ENCODE measurements around the gene CRAMP1. TPM values are rescaled to one million over a fixed set of nuclear protein-coding genes. Genes with fewer than 3 reads are reported as not detected.

The CRAMP1 gene
- total RNA-seq, 1 donor from 2014 or later = 12.3 TPM

DNA sequence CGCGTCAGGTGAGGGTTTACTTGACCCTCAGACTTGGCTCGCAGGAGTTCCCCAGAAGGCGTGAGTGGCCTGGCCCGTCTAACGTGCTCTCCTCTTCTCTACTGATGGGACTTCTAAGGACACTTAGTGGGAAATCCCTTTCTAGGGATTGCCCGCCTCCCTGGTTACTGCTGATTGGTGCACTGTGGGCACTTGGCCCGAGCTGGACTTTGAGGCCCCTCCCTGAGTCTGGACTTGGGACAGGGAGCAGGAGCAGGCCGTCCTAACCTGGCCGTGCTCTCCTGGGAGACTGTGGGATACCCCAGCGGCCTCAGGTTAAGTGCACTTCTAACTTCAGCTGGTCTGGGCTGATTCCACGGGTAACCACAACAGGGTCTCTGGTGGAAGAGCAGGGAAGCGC, 15.0 kb upstream of the CRAMP1 start:
- no peak for DNase-seq
- peaks cover 13% of the 10 kb centered on the region for H3K36me3 ChIP-seq
- H3K27me3 ChIP-seq (ENCODE audit: low read depth) = no peaks in the 10 kb centered on the region

DNA sequence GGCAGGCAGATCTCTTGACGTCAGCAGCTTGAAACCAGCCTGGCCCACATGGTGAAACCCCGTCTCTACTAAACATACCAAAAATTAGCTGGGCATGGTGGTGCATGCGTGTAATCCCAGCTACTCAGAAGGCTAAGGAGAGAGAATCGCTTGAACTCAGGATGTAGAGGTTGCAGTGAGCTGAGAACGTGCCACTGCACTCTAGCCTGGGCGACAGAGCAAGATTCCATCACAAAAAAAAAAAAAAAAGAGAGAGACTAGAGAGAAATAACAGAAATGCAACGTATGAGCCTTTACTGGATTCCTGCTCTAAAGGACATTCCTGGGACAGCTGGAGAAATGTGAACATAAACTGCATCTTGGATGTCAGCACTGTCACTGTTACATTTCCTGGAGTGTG, 11.1 kb upstream of the CRAMP1 start:
- H3K4me3 ChIP-seq = no peak overlapping the region
- no peak overlapping the region for H3K27ac ChIP-seq (replicated peaks)
- no peaks in the 10 kb centered on the region for H3K4me1 ChIP-seq
- TF ChIP-seq, protein P1, sequence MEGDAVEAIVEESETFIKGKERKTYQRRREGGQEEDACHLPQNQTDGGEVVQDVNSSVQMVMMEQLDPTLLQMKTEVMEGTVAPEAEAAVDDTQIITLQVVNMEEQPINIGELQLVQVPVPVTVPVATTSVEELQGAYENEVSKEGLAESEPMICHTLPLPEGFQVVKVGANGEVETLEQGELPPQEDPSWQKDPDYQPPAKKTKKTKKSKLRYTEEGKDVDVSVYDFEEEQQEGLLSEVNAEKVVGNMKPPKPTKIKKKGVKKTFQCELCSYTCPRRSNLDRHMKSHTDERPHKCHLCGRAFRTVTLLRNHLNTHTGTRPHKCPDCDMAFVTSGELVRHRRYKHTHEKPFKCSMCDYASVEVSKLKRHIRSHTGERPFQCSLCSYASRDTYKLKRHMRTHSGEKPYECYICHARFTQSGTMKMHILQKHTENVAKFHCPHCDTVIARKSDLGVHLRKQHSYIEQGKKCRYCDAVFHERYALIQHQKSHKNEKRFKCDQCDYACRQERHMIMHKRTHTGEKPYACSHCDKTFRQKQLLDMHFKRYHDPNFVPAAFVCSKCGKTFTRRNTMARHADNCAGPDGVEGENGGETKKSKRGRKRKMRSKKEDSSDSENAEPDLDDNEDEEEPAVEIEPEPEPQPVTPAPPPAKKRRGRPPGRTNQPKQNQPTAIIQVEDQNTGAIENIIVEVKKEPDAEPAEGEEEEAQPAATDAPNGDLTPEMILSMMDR (IDR thresholded peaks at IDR 0.05; ENCODE audit: borderline replicate concordance) = no peak
- no peaks in the 10 kb centered on the region for H3K27me3 ChIP-seq (ENCODE audit: low read depth)
- intact Hi-C loops (cut with micrococcal nuclease) = no loop called here
- peaks cover 21% of the 10 kb centered on the region for H3K36me3 ChIP-seq
- no peaks in the 10 kb centered on the region for H3K9me3 ChIP-seq (replicated peaks)
- DNase-seq = no peak

More for the DNA sequence above, 15.0 kb upstream of the CRAMP1 start:
- no peaks in the 10 kb centered on the region for H3K9me3 ChIP-seq (replicated peaks)
- intact Hi-C loops (cut with micrococcal nuclease) = no loop called here
- no peak overlapping the region for H3K4me3 ChIP-seq
- H3K27ac ChIP-seq (replicated peaks) = no peak overlapping the region
- H3K4me1 ChIP-seq = no peaks in the 10 kb centered on the region
- TF ChIP-seq, protein P1 (IDR thresholded peaks at IDR 0.05; ENCODE audit: borderline replicate concordance) = no peak

DNA sequence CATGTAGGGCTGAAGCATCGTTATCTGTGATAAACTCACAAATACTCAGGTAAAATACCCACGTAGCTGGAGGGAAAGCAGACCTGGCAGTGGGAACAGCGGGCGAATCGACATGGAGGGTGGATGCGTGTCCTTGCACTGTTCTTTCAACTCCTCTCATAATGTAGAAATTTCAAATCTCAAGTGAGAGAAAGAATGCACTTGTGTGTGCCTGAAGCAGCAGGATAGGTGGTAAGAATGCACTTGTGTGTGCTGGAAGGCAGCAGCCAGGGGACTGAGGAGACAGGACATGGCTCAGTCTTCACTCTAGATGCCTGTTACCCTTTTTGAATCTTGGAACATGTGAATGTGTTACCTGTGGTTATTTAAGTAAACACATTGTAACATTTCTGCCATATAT, 10.7 kb upstream of the CRAMP1 start:
- Histone ChIP-seq H3K4me1 (no peaks in the 10 kb centered on the region), H3K4me3 (no peak overlapping the region), H3K36me3 (peaks cover 26% of the 10 kb centered on the region), H3K9me3 (replicated peaks) (no peaks in the 10 kb centered on the region), H3K27ac (replicated peaks) (no peak overlapping the region), H3K27me3 (ENCODE audit: low read depth) (no peaks in the 10 kb centered on the region)
- TF ChIP-seq, protein P1 (IDR thresholded peaks at IDR 0.05; ENCODE audit: borderline replicate concordance) = no peak
- DNase-seq = no peak
- intact Hi-C loops (cut with micrococcal nuclease) = no loop called here

DNA sequence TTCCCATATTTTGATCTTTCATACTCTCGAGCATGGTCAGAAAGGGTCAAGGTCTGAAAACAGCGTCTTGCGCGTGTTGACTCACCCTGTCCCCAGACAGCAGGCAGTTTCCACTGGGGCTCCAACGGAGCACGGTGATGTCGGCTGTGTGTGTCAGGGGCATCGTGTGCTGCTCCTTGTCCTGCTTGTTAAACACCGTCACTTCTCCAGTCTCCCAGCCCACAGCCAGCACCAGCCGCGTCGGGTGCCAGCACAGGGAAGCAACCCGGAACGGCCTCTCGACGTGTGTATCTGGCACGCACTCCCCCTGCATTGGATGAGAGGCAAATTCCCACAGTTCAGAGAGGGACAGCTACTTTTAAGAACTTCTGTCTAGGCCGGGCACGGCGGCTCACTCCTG, 9.9 kb upstream of the CRAMP1 start:
- no peak overlapping the region for H3K27ac ChIP-seq (replicated peaks)
- no peaks in the 10 kb centered on the region for H3K9me3 ChIP-seq (replicated peaks)
- no peaks in the 10 kb centered on the region for H3K4me1 ChIP-seq
- no peaks in the 10 kb centered on the region for H3K27me3 ChIP-seq (ENCODE audit: low read depth)
- H3K4me3 ChIP-seq = no peak overlapping the region
- H3K36me3 ChIP-seq = peaks cover 32% of the 10 kb centered on the region
- no peak for DNase-seq
- intact Hi-C loops (cut with micrococcal nuclease) = no loop called here
- TF ChIP-seq, protein P1 (IDR thresholded peaks at IDR 0.05; ENCODE audit: borderline replicate concordance) = no peak

DNA sequence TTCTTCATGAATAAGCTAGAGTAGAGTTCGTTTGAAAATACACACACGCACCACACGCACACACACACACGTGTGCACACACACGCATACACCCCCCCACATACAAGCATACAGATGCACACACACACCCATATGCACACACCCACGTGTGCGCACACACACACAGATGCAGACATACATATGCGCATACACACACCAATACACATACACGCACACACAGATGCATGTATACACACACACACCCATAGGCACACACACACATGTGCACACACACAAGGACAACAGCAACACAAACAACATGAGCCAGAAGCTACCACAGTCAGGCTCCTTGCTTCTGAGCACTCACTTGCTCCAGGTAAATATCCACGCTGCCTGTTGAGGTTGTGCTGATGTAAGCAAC, 5.4 kb upstream of the CRAMP1 start:
- TF ChIP-seq, protein P1 (IDR thresholded peaks at IDR 0.05; ENCODE audit: borderline replicate concordance) = no peak
- Histone ChIP-seq H3K27ac (replicated peaks) (no peak overlapping the region), H3K4me1 (peaks cover 25% of the 10 kb centered on the region), H3K4me3 (no peak overlapping the region), H3K27me3 (ENCODE audit: low read depth) (no peaks in the 10 kb centered on the region), H3K9me3 (replicated peaks) (no peaks in the 10 kb centered on the region), H3K36me3 (peaks cover 22% of the 10 kb centered on the region)
- no peak for DNase-seq
- intact Hi-C loops (cut with micrococcal nuclease) = no loop called here

DNA sequence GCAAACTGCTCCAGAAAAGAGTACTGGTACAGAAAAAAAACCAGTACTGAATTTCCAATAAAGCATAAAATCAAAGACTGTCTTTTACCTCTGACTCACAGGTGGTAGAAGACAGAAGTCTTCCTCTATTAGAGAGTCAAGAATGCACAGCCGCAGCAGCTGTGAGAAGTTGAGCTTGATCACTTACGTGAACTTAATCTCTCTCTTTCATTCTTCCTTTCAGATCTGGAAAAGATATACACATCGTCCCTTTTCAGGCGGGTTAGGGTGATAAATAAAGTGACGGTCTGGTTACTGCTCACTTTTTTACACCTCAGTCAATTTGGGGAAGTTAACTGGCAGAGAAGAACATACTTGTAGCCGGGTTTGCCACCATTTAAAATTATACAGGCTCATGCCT, 4.2 kb upstream of the CRAMP1 start:
- H3K9me3 ChIP-seq (replicated peaks) = no peaks in the 10 kb centered on the region
- DNase-seq = no peak
- H3K4me3 ChIP-seq = no peak overlapping the region
- no peak overlapping the region for H3K27ac ChIP-seq (replicated peaks)
- TF ChIP-seq, protein P1 (IDR thresholded peaks at IDR 0.05; ENCODE audit: borderline replicate concordance) = no peak
- intact Hi-C loops (cut with micrococcal nuclease) = no loop called here
- H3K4me1 ChIP-seq = peaks cover 32% of the 10 kb centered on the region
- peaks cover 16% of the 10 kb centered on the region for H3K36me3 ChIP-seq
- no peaks in the 10 kb centered on the region for H3K27me3 ChIP-seq (ENCODE audit: low read depth)
